Measurements from ENCODE around the gene VILL.

- TF ChIP-seq ZNF274 (IDR thresholded peaks at IDR 0.05; ENCODE audit: low read depth, low read length): no peak
- TF ChIP-seq YY1 (IDR thresholded peaks at IDR 0.05; ENCODE audit: insufficient read depth, insufficient read length): no peak
- TF ChIP-seq SUZ12 (IDR thresholded peaks at IDR 0.05; ENCODE audit: extremely low read depth, insufficient read depth, insufficient read length): no peak
Measured at GRCh38 chr3:38016847-38017444, 26.4 kb downstream of the VILL start.
